IMR-90 (cell line): ENCODE data around the gene FRMPD3. TPM values are rescaled to one million over a fixed set of nuclear protein-coding genes. Genes with fewer than 3 reads are reported as not detected.

Experiments
- ATAC-seq: fragments of 200-7000 bp; cut with Tn5 transposase; 2 replicates; pipeline ENCODE4 v1.9.1; 2020; ENCODE audit warnings: low read depth, mild to moderate bottlenecking, moderate library complexity
- BruUV-seq: library from RNA; stranded (reverse); fragments of 400-500 nt; replicated peaks from 2 replicates; lab custom pipeline; 2021; lab: Mats Ljungman, UMichigan
- CTCF ChIA-PET: fragments of 300-600 bp; formaldehyde crosslinking; extraction: SDS; loops from one replicate; lab custom pipeline; 2021; ENCODE audit warnings: antibody characterized with exemption; lab: Yijun Ruan, JAX
- POLR2A ChIA-PET: fragments of 300-600 bp; sonication (Branson Sonifier 250); formaldehyde crosslinking; loops from one replicate; lab custom pipeline; 2022; ENCODE audit warnings: antibody characterized with exemption; ENCODE audit not compliant: unreplicated experiment; lab: Charles Lee
- DNase-seq: peaks from one replicate; pipeline ENCODE4 v3.0.0; 2013
- H2AFZ ChIP-seq: replicated peaks from 2 replicates; pipeline ENCODE3; 2013; ENCODE audit warnings: low read length, mild to moderate bottlenecking; ENCODE audit not compliant: poor library complexity
- H2AK5ac ChIP-seq: 2 replicates; pipeline ENCODE4 v1.6.1; 2013; ENCODE audit warnings: low read depth, low read length, inconsistent platforms
- H2AK9ac ChIP-seq: replicated peaks from 2 replicates; pipeline ENCODE3; 2013; ENCODE audit warnings: mild to moderate bottlenecking, low read depth, low read length, moderate library complexity; ENCODE audit not compliant: poor library complexity
- H2BK120ac ChIP-seq: 2 replicates; pipeline ENCODE4 v1.6.1; 2013; ENCODE audit warnings: low read depth, low read length, inconsistent platforms
- H2BK15ac ChIP-seq: 3 replicates; pipeline ENCODE4 v1.6.1; 2013; ENCODE audit warnings: low read depth, low read length, inconsistent platforms
- H2BK20ac ChIP-seq: 2 replicates; pipeline ENCODE4 v1.6.1; 2013; ENCODE audit warnings: low read depth, mild to moderate bottlenecking, inconsistent platforms, low read length, moderate library complexity
- H2BK5ac ChIP-seq: 2 replicates; pipeline ENCODE4 v1.6.1; 2013; ENCODE audit warnings: mild to moderate bottlenecking, low read depth, low read length, inconsistent platforms; ENCODE audit not compliant: poor library complexity, severe bottlenecking
- H3K14ac ChIP-seq: replicated peaks from 2 replicates; pipeline ENCODE4 v1.6.1; 2013; ENCODE audit warnings: low read depth, low read length, inconsistent platforms
- H3K18ac ChIP-seq: 2 replicates; pipeline ENCODE4 v1.6.1; 2013; ENCODE audit warnings: low read depth, low read length, control low read depth
- H3K23ac ChIP-seq: 2 replicates; pipeline ENCODE4 v1.6.1; 2013; ENCODE audit warnings: low read depth, low read length, inconsistent platforms
- H3K27ac ChIP-seq: 2 replicates; pipeline ENCODE4 v1.5.1; 2013; ENCODE audit warnings: mild to moderate bottlenecking, control low read depth, low read length; ENCODE audit not compliant: insufficient read depth
- H3K27me3 ChIP-seq: 2 replicates; pipeline ENCODE4 v1.6.1; 2013; ENCODE audit warnings: low read length; ENCODE audit not compliant: control insufficient read depth, insufficient read depth
- H3K36me3 ChIP-seq: 2 replicates; pipeline ENCODE4 v1.6.1; 2013; ENCODE audit warnings: low read length, mixed read lengths; ENCODE audit not compliant: control insufficient read depth, insufficient read depth
- H3K4ac ChIP-seq: 2 replicates; pipeline ENCODE4 v1.6.1; 2013; ENCODE audit warnings: low read depth, low read length, inconsistent platforms
- H3K4me1 ChIP-seq: 2 replicates; pipeline ENCODE4 v1.6.1; 2013; ENCODE audit warnings: low read length, mixed read lengths; ENCODE audit not compliant: control insufficient read depth, insufficient read depth
- H3K4me2 ChIP-seq: 2 replicates; pipeline ENCODE4 v1.6.1; 2013; ENCODE audit warnings: low read depth, mild to moderate bottlenecking, control low read depth, low read length, moderate library complexity
- H3K4me3 ChIP-seq: 2 replicates; pipeline ENCODE4 v1.5.1; 2013; ENCODE audit warnings: low read depth, mild to moderate bottlenecking, control low read depth, low read length, moderate library complexity; ENCODE audit not compliant: insufficient read depth
- H3K56ac ChIP-seq: 2 replicates; pipeline ENCODE4 v1.6.1; 2013; ENCODE audit warnings: low read length, inconsistent platforms; ENCODE audit not compliant: insufficient read depth; ENCODE audit errors: extremely low read depth
- H3K79me1 ChIP-seq, 2 experiments: 2 replicates each; pipeline ENCODE4 v1.6.1; 2013; ENCODE audit warnings: low read length in 2 of 2, inconsistent platforms in 1 of 2, low read depth in 1 of 2
- H3K9ac ChIP-seq: 2 replicates; pipeline ENCODE4 v1.6.1; 2013; ENCODE audit warnings: low read depth, low read length, control low read depth
- H3K9me1 ChIP-seq: 2 replicates; pipeline ENCODE4 v1.6.1; 2013; ENCODE audit warnings: low read length, inconsistent platforms; ENCODE audit not compliant: insufficient read depth
- H3K9me3 ChIP-seq: 2 replicates; pipeline ENCODE4 v1.6.1; 2013; ENCODE audit warnings: low read length; ENCODE audit not compliant: control insufficient read depth, insufficient read depth
- H4K20me1 ChIP-seq: 2 replicates; pipeline ENCODE4 v1.6.1; 2013; ENCODE audit warnings: low read length, inconsistent platforms; ENCODE audit not compliant: insufficient read depth
- H4K5ac ChIP-seq: 2 replicates; pipeline ENCODE4 v1.6.1; 2013; ENCODE audit warnings: mild to moderate bottlenecking, low read depth, low read length, control low read depth
- H4K8ac ChIP-seq, 2 experiments: 2 replicates each; pipeline ENCODE4 v1.6.1; 2013; ENCODE audit warnings: low read depth in 2 of 2, low read length in 2 of 2, control low read depth in 1 of 2, inconsistent platforms in 1 of 2
- H4K91ac ChIP-seq: 2 replicates; pipeline ENCODE4 v1.6.1; 2013; ENCODE audit warnings: low read depth, low read length, inconsistent platforms; ENCODE audit not compliant: insufficient read depth
- FOS ChIP-seq: fragments of 150-350 bp; IDR thresholded peaks from 2 replicates; pipeline ENCODE4 v1.6.1; 2016; ENCODE audit warnings: low read depth, low read length
- MAFK ChIP-seq: IDR thresholded peaks from 2 replicates; pipeline ENCODE4 v1.6.1; 2012; ENCODE audit warnings: low read depth, low read length, improper control_type of control experiment
- MAZ ChIP-seq: IDR thresholded peaks from 2 replicates; pipeline ENCODE4 v1.6.1; 2012; ENCODE audit warnings: low read depth, mild to moderate bottlenecking, low read length, improper control_type of control experiment, moderate library complexity, borderline replicate concordance
- RCOR1 ChIP-seq: IDR thresholded peaks from 2 replicates; pipeline ENCODE4 v1.6.1; 2012; ENCODE audit warnings: mild to moderate bottlenecking, low read length, improper control_type of control experiment; ENCODE audit not compliant: insufficient replicate concordance
- RFX5 ChIP-seq: IDR thresholded peaks from 2 replicates; pipeline ENCODE4 v1.8.0; 2012; ENCODE audit warnings: low read depth, mild to moderate bottlenecking, low read length, moderate library complexity
- WGBS, 2 experiments: methylation state at CpG; one replicate each; pipeline versions ENCODE4 v1.1.5 to v1.1.7; 2013; ENCODE audit warnings: missing lambda C conversion rate in 2 of 2; ENCODE audit not compliant: insufficient read length in 1 of 2; ENCODE audit errors: extremely low coverage in 2 of 2; 5-methylcytosine and 5-hydroxymethylcytosine counted together
- dilution Hi-C: fragments of 300-500 bp; cut with HindIII; formaldehyde crosslinking; loops from one replicate; pipeline ENCODE4 v1.14.3; 2018; ENCODE audit warnings: low sequenced_read_pairs; ENCODE audit not compliant: unreplicated experiment
- in situ Hi-C: fragments of 300-500 bp; cut with MboI; formaldehyde crosslinking; loops from 3 replicates; pipeline ENCODE4 v1.14.3; 2019; ENCODE audit warnings: low sequenced_read_pairs, inconsistent platforms, mixed read lengths
- intact Hi-C: fragments of 100-400 bp; cut with micrococcal nuclease; formaldehyde crosslinking; loops from 2 replicates; pipeline ENCODE4 v1.10.0; 2022
- polyA plus RNA-seq, 3 experiments: library from polyadenylated mRNA; depleted of rRNA; stranded (reverse); fragments of >200 nt; gene quantifications; 2 replicates each; pipeline ENCODE4 v1.2.3, GENCODE V29; 2012; ENCODE audit warnings: low replicate concordance in 1 of 3
- total RNA-seq: library from RNA; depleted of rRNA; stranded (reverse); fragments of >200 nt; gene quantifications from 2 replicates; pipeline ENCODE4 v1.2.3, GENCODE V29; 2012
- TF ChIP-seq, protein P1 (sequence below): fragments of 150-350 bp; IDR thresholded peaks from 2 replicates; pipeline ENCODE4 v1.6.1; 2017; ENCODE audit warnings: mild to moderate bottlenecking, antibody characterized with exemption, low read length, low read depth

FRMPD3 gene
- total and polyA plus RNA-seq, 2 of the 4 experiments (the other 2 are of a cell fraction): under 0.01 to 0.19 TPM

DNA sequence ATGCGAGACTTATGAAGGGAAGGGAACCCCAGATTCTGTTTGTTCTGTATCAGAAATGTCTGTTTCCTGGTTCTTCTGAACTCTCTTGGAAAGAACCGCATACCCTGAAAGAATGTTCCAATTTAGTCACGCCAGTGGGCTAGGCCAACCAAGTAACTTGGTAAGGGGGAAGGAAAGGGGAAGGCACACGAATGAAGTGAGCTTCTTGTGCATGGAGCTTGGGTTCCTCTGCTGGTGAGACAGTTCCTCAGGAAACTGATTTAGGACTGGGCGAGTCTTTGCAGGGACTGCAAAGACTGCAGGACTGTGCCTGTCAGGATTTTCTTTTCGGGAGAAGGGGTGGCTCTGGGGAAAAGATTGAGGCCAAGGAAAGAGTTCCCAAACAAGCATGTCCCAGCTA, 35.6 kb downstream of the FRMPD3 start:
- Histone ChIP-seq H4K5ac (no peak overlapping the region), H3K9me1 (no peaks in the 10 kb centered on the region; the same call in 1 of the 2 replicates), H4K20me1 (no peaks in the 10 kb centered on the region), H3K56ac (no peak overlapping the region), H3K36me3 (no peaks in the 10 kb centered on the region), H2BK120ac (no peak overlapping the region), H3K14ac (no peak overlapping the region), H3K4me2 (no peak overlapping the region), H3K27me3 (peaks cover 34% of the 10 kb centered on the region), H3K18ac (no peak overlapping the region), H2BK20ac (no peak overlapping the region), H3K27ac (no peak overlapping the region), H2AK5ac (no peak overlapping the region), H4K8ac (no peak overlapping the region), H3K79me1 (no peaks in the 10 kb centered on the region), H4K91ac (no peak overlapping the region), H3K4ac (no peak overlapping the region), H3K4me3 (no peak overlapping the region), H3K4me1 (no peaks in the 10 kb centered on the region), H2AFZ (no peak overlapping the region), H2BK5ac (no peak overlapping the region), H3K23ac (no peak overlapping the region), H3K9me3 (no peaks in the 10 kb centered on the region), H2AK9ac (no peak overlapping the region), H3K9ac (no peak overlapping the region), H2BK15ac (no peak overlapping the region)
- ChIA-PET CTCF (no interaction called here), POLR2A (no interaction called here)
- dilution Hi-C loops: no loop called here
- no peak for ATAC-seq
- 47% methylated on average over 4 of the region's 6 CpGs; no CpG with 5 or more reads in 1 of the 2 experiments for WGBS, 2 experiments
- in situ Hi-C loops: no loop called here
- TF ChIP-seq MAFK (no peak), FOS (no peak), RCOR1 (no peak), RFX5 (no peak), MAZ (no peak)
- TF ChIP-seq, protein P1, sequence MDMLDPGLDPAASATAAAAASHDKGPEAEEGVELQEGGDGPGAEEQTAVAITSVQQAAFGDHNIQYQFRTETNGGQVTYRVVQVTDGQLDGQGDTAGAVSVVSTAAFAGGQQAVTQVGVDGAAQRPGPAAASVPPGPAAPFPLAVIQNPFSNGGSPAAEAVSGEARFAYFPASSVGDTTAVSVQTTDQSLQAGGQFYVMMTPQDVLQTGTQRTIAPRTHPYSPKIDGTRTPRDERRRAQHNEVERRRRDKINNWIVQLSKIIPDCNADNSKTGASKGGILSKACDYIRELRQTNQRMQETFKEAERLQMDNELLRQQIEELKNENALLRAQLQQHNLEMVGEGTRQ: no peak
- BruUV-seq: no TSS peak
- intact Hi-C loops: no loop called here
- DNase-seq: no peak
